Measurements from ENCODE around the gene CTNNA2. TPM values are rescaled to one million over a fixed set of nuclear protein-coding genes. Genes with fewer than 3 reads are reported as not detected.

Gene CTNNA2
- total RNA-seq, 1 donor from 2014 or later = 43.5 TPM

DNA sequence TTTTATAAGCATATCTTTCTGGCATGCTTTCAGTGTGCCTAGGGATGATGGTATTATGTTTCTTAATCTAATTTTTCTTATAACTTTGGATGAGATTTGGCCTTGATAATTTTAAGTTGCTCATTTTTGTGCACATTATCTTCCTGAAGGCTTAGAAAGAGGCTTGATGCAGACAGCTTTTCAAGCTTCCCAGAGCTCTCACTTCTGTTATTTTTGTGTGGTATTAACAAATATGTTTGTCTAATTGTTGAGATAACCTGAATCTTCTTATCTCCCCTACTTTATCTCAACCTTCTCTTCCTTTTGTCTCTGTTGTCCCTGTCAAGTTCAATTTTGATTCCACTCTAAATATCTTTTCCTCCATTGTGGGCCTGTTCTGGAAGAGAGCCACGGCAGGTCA is 904.9 kb downstream of the CTNNA2 start:
- DNase-seq (ENCODE audit: low spot score) = no peak
- no peaks in the 10 kb centered on the region for H3F3A ChIP-seq (ENCODE audit: low read depth)
- peaks cover 2% of the 10 kb centered on the region for H3K36me3 Mint-ChIP-seq
- H3K4me1 ChIP-seq = no peaks in the 10 kb centered on the region
- no peaks in the 10 kb centered on the region for H3K27me3 ChIP-seq
- H3K4me3 Mint-ChIP-seq = no peak overlapping the region
- TF ChIP-seq EZH2 (IDR thresholded peaks at IDR 0.05) (no peak), EZH2phosphoT487 (IDR thresholded peaks at IDR 0.05) (no peak)
- TF ChIP-seq, protein P1, sequence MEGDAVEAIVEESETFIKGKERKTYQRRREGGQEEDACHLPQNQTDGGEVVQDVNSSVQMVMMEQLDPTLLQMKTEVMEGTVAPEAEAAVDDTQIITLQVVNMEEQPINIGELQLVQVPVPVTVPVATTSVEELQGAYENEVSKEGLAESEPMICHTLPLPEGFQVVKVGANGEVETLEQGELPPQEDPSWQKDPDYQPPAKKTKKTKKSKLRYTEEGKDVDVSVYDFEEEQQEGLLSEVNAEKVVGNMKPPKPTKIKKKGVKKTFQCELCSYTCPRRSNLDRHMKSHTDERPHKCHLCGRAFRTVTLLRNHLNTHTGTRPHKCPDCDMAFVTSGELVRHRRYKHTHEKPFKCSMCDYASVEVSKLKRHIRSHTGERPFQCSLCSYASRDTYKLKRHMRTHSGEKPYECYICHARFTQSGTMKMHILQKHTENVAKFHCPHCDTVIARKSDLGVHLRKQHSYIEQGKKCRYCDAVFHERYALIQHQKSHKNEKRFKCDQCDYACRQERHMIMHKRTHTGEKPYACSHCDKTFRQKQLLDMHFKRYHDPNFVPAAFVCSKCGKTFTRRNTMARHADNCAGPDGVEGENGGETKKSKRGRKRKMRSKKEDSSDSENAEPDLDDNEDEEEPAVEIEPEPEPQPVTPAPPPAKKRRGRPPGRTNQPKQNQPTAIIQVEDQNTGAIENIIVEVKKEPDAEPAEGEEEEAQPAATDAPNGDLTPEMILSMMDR (IDR thresholded peaks at IDR 0.05) = no peak
- no peak overlapping the region for H3K4me2 ChIP-seq
- no peaks in the 10 kb centered on the region for H4K20me1 ChIP-seq (ENCODE audit: low read depth)
- H3K36me3 ChIP-seq = no peaks in the 10 kb centered on the region
- H2AFZ ChIP-seq (replicated peaks) = no peak overlapping the region
- H3K27ac ChIP-seq = no peak overlapping the region
- no peaks in the 10 kb centered on the region for H3K4me1 Mint-ChIP-seq
- H3K4me3 ChIP-seq = no peak overlapping the region
- no peak overlapping the region for H3K9ac ChIP-seq
- peaks cover 11% of the 10 kb centered on the region for H3K9me3 Mint-ChIP-seq
- no peaks in the 10 kb centered on the region for H3K27me3 Mint-ChIP-seq (ENCODE audit: insufficient read depth, low read depth)
- no peaks in the 10 kb centered on the region for H3K79me2 ChIP-seq (ENCODE audit: low read depth)
- H3K9me3 ChIP-seq (ENCODE audit: low read depth) = no peaks in the 10 kb centered on the region
- no peak overlapping the region for H3K27ac Mint-ChIP-seq

- TF ChIP-seq, protein P1 (IDR thresholded peaks at IDR 0.05) = no peak
- TF ChIP-seq EZH2phosphoT487 (IDR thresholded peaks at IDR 0.05) = no peak
- TF ChIP-seq EZH2 (IDR thresholded peaks at IDR 0.05) = no peak
- H3F3A ChIP-seq (ENCODE audit: low read depth) = peaks cover 9% of the 10 kb centered on the region
- DNase-seq (ENCODE audit: low spot score) = no peak
Measured at GRCh38 chr2:80420530-80421208, 907.8 kb downstream of the CTNNA2 start.

DNA sequence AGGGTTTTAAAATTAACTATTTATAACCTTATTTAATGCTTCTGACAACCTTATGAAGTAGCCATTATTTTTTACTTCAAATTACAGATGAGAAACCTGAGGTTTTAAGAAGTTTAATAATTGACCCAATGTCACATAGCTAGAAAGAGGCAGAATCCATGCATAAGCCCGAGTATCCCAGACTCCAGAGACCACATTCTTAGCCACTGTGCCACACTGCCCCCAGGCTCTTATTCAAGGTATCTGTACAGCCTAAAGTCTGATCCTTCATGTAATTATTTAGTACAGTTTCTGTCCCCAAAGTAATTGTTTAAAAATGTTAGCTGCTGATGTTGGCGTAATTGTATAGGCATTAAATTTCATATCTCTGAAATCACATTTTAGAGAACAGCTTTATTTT is 916.4 kb downstream of the CTNNA2 start:
- Histone ChIP-seq H3K9ac (no peak overlapping the region), H4K20me1 (ENCODE audit: low read depth) (no peaks in the 10 kb centered on the region), H3K4me1 (peaks cover 4% of the 10 kb centered on the region), H3K9me3 (ENCODE audit: low read depth) (no peaks in the 10 kb centered on the region), H3K4me2 (no peak overlapping the region), H3F3A (ENCODE audit: low read depth) (peaks cover 8% of the 10 kb centered on the region), H3K36me3 (no peaks in the 10 kb centered on the region), H3K27me3 (no peaks in the 10 kb centered on the region), H3K79me2 (ENCODE audit: low read depth) (no peaks in the 10 kb centered on the region), H3K4me3 (no peak overlapping the region), H3K27ac (no peak overlapping the region), H2AFZ (replicated peaks) (no peak overlapping the region)
- H3K4me3 Mint-ChIP-seq = no peak overlapping the region
- no peaks in the 10 kb centered on the region for H3K4me1 Mint-ChIP-seq
- H3K27me3 Mint-ChIP-seq (ENCODE audit: insufficient read depth, low read depth) = peaks cover 4% of the 10 kb centered on the region
- H3K9me3 Mint-ChIP-seq = peaks cover 1% of the 10 kb centered on the region
- TF ChIP-seq, protein P1 (IDR thresholded peaks at IDR 0.05) = peak; percentile 33
- no peak for TF ChIP-seq EZH2 (IDR thresholded peaks at IDR 0.05)
- no peaks in the 10 kb centered on the region for H3K36me3 Mint-ChIP-seq
- no peak overlapping the region for H3K27ac Mint-ChIP-seq
- DNase-seq (ENCODE audit: low spot score) = peak; percentile 13

More at GRCh38 chr2:80420530-80421208, 907.8 kb downstream of the CTNNA2 start:
- Histone ChIP-seq H3K4me2 (no peak overlapping the region), H2AFZ (replicated peaks) (no peak overlapping the region), H3K36me3 (no peaks in the 10 kb centered on the region), H3K27ac (no peak overlapping the region), H4K20me1 (ENCODE audit: low read depth) (no peaks in the 10 kb centered on the region), H3K4me1 (peaks cover 4% of the 10 kb centered on the region), H3K9me3 (ENCODE audit: low read depth) (no peaks in the 10 kb centered on the region), H3K4me3 (no peak overlapping the region), H3K9ac (no peak overlapping the region), H3K79me2 (ENCODE audit: low read depth) (no peaks in the 10 kb centered on the region), H3K27me3 (no peaks in the 10 kb centered on the region)
- Mint-ChIP-seq H3K27ac (no peak overlapping the region), H3K9me3 (peaks cover 7% of the 10 kb centered on the region), H3K4me3 (no peak overlapping the region), H3K36me3 (peaks cover 2% of the 10 kb centered on the region), H3K4me1 (no peaks in the 10 kb centered on the region), H3K27me3 (ENCODE audit: insufficient read depth, low read depth) (no peaks in the 10 kb centered on the region)

All from neural progenitor cell (in vitro differentiated cells).